ENCODE data around the gene STK25.
"Not testable (repeated sequence)": the region's sequence is repeated elsewhere in the genome, so short reads cannot be mapped to it uniquely, and the experiment has no call there.

The STK25 gene

GRCh38 chr2:241463276-241464135 lies 44.9 kb downstream of the STK25 start:
- DNase-seq (ENCODE audit: low read depth): no peak

DNA sequence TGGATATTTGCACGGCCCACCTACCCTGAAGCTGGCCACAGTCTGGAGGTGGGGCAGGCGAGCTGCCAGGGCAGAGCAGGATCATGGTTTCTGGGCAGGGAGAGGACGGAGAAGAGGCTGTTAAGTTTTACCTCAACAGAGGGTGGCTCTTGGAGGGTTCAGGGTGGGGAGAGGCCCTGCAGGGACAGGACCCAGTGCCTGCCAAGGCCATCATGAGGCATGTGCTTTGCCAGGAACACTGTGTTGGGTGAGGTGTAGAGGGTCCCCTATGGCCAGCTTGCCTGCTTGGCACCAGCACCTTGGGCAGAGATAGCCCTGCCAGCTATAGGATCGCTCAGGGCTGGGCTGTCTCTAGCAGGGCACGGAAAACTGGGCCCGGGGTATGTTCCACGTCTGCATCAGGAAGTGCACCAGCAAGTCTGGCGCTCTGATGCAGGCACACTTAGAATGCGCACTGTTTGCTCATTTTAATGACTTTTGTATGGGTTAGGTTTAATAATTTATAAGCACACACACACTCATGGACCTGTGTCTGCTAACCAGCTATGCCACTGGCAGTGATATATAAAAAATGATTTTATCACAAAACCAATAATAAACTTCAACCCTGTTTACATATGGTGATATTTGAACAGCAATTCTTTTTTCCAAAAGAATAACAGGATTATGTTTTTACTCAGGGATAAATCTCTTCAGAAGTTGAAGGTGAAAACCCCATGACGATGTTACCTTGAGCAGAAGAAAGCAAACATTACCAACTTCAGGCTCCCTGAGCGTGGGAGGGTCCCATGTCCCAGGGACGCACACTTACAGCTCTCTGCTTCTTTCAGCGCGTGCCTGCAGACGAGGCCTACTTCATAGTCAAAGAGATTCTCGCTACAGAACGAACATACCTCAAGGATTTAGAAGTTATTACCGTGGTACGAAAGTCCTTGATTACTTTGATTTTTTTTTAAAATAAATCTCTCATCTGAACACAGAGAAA lies 46.4 kb downstream of the STK25 start:
- DNase-seq (ENCODE audit: low read depth): no peak

DNA sequence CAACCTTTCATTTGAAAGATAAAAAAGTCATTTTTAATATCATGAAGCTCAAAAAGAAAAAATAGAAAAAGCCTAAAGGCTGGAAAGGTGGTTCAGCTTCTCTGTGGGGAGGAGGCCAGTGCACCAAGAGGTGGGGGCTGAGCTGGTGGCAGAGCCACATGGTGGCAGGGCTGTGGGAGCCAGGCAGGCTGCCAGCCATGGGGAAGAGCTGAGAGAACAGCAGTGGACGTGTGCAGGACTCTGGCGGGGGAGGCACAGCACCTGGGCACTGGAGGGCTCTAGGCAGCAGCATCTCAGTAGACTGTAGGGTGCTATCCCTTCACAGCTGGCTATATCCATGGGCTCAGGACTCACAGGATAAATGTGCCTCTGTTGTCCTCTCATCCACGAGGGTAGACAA lies 47.8 kb downstream of the STK25 start:
- no peak for DNase-seq (ENCODE audit: low read depth)

- DNase-seq (ENCODE audit: low read depth): no peak
These were observed 48.9 kb downstream of the STK25 start for GRCh38 chr2:241459520-241459919.

GRCh38 chr2:241458687-241459086 lies 49.7 kb downstream of the STK25 start:
- no peak for DNase-seq (ENCODE audit: low read depth)

DNA sequence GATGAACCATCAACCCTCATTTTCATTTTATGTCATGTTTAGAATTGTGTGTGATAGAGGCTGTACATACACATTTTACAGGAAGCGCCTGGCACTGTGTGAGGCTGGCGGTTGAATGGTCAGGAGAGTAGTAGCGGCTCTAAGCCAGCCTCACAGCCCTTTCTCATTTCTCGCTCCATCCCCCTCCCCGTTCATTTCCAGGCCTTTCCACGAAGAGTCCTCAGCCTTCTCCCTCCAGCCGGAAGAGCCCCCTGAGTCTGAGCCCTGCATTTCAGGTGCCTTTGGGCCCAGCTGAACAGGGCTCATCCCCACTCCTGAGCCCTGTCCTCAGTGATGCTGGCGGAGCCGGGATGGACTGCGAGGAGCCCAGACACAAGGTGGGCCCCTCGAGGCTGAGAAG lies 51.8 kb downstream of the STK25 start:
- no peak for DNase-seq (ENCODE audit: low read depth)

- no peak for DNase-seq (ENCODE audit: low read depth)
These were observed 53.4 kb downstream of the STK25 start for GRCh38 chr2:241454837-241455485.

DNA sequence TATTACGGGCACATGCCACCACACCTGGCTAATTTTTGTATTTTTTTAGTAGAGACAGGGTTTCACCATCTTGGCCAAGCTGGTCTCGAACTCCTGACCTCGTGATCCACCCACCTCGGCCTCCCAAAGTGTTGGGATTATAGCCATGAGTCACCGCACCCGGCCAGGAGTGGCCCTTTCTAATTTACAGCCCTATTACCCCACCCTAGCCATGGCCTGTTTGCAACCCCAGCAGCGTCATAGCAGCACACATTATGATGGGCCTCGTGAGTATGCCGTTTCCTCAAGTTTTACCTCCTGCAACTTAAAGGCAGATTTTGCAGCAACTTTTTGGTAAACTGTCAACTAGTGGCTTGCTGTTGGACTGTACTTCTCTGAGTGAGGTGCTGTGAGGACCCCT lies 54.5 kb downstream of the STK25 start:
- DNase-seq (ENCODE audit: low read depth): not testable (repeated sequence)

GRCh38 chr2:241451840-241452506 lies 56.4 kb downstream of the STK25 start:
- DNase-seq (ENCODE audit: low read depth): no peak

DNA sequence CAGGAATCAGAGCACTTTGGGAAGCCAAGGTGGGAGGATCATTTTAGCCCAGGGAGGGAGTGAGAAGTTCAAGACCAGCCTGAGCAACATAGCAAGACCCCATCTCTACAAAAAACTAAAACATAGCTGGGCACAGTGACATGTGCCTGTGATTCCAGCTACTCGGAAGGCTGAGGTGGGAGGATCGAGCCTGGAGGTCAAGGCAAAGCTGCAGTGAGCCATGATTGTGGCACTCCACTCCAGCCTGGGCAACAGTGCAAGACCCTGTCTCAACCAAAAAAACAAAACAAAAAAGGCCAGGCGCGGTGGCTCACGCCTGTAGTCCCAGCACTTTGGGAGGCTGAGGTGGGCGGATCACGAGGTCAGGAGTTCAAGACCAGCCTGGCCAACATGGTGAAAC lies 58.3 kb downstream of the STK25 start:
- DNase-seq (ENCODE audit: low read depth): not testable (repeated sequence)

- no peak for DNase-seq (ENCODE audit: low read depth)
These were observed 63.0 kb downstream of the STK25 start for GRCh38 chr2:241445426-241445825.

DNA sequence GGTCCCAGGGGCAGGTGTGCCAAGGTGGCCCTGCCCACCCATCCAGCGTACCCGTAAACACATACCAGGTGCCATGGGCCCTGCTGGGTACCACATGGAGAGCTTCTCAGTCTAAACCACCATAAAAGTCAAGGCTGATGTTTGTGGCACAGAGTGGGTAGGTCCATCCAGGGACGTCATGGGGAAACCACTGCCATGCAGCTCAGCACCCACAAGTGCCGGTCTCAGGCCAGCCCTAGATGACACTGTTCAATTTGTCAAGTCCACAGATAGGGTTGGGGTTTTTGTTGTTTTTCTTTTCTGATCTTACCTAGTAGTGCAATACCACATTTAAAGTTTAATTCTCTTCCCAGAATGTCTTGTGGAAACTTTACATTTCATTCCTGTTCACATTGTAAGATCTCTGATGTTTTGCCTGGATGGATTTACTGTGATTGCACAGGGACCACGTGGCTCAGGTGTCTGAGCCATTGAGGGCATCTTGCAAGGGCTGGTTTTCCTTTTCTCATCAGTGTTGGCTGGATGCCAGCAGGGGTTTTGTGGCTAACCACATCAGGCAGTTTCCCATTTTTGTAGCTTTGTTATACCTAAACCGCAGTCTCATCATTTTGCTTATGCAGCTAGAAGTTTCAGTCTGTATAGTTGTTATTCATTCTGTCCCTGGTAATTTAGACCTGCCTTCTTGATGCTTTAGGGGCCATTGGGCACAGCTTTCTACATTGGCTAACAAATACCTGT lies 64.7 kb downstream of the STK25 start:
- no peak for DNase-seq (ENCODE audit: low read depth)
